Upper lobe of right lung (tissue), 1 donor: ENCODE data around the gene MYOCD. TPM values are rescaled to one million over a fixed set of nuclear protein-coding genes. Genes with fewer than 3 reads are reported as not detected.

Experiments used
- ATAC-seq: fragments of 200-7000 bp; cut with Tn5 transposase; one replicate; pipeline ENCODE4 v1.9.1; 2020; ENCODE audit warnings: mild to moderate bottlenecking, moderate library complexity
- DNase-seq: peaks from one replicate; pipeline ENCODE4 v3.0.0-alpha.2; 2020
- H3K27ac ChIP-seq: fragments of 200-600 bp; one replicate; pipeline ENCODE4 v1.8.0; 2022
- H3K27me3 ChIP-seq: fragments of 200-600 bp; one replicate; pipeline ENCODE4 v1.8.0; 2022; ENCODE audit warnings: mild to moderate bottlenecking
- H3K36me3 ChIP-seq: fragments of 200-600 bp; one replicate; pipeline ENCODE4 v1.8.0; 2022
- H3K4me1 ChIP-seq: fragments of 200-600 bp; one replicate; pipeline ENCODE4 v1.8.0; 2022
- H3K4me3 ChIP-seq: fragments of 200-600 bp; one replicate; pipeline ENCODE4 v1.8.0; 2022; ENCODE audit warnings: mild to moderate bottlenecking
- H3K9me3 ChIP-seq: fragments of 200-600 bp; one replicate; pipeline ENCODE4 v1.8.0; 2022
- intact Hi-C: fragments of 100-400 bp; cut with DNase I; formaldehyde crosslinking; loops from one replicate; pipeline ENCODE4 v1.11.0; 2022
- total RNA-seq: library from RNA; stranded (reverse); fragmentation: NEBNext Ultra II Directional; extraction: Animal tissue kit (Norgen Biotek cat#: 25700); gene quantifications from one replicate; pipeline ENCODE4 v1.2.1, GENCODE V29; 2021
- TF ChIP-seq, protein P1 (sequence below): fragments of 200-600 bp; IDR thresholded peaks from one replicate; pipeline ENCODE4 v1.8.0; 2022; ENCODE audit warnings: antibody characterized with exemption
- donor health status: DM: no; HTN: yes; CAD: no; lungs with severe emphysema.

MYOCD gene
- total RNA-seq, 1 donor from 2014 or later = 4.1 TPM

- Histone ChIP-seq H3K4me3 (peak within 1 kb of the TSS; percentile 62), H3K36me3 (no peaks in the 10 kb centered on the region), H3K27ac (peak within 1 kb of the TSS; percentile 55), H3K27me3 (peaks cover 7% of the 10 kb centered on the region), H3K4me1 (peaks cover 4% of the 10 kb centered on the region), H3K9me3 (no peaks in the 10 kb centered on the region)
- intact Hi-C loops = no loop called here
- TF ChIP-seq, protein P1, sequence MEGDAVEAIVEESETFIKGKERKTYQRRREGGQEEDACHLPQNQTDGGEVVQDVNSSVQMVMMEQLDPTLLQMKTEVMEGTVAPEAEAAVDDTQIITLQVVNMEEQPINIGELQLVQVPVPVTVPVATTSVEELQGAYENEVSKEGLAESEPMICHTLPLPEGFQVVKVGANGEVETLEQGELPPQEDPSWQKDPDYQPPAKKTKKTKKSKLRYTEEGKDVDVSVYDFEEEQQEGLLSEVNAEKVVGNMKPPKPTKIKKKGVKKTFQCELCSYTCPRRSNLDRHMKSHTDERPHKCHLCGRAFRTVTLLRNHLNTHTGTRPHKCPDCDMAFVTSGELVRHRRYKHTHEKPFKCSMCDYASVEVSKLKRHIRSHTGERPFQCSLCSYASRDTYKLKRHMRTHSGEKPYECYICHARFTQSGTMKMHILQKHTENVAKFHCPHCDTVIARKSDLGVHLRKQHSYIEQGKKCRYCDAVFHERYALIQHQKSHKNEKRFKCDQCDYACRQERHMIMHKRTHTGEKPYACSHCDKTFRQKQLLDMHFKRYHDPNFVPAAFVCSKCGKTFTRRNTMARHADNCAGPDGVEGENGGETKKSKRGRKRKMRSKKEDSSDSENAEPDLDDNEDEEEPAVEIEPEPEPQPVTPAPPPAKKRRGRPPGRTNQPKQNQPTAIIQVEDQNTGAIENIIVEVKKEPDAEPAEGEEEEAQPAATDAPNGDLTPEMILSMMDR = no peak
- peak; percentile 89 for ATAC-seq
- DNase-seq = peak; percentile 87
These were observed 124.0 kb downstream of the MYOCD start, which contains the start of gene ARHGAP44 for GRCh38 chr17:12789481-12790248. Gene ARHGAP44, plus strand, starts transcription at chr17:12789498. Its CDS starts 341 bp downstream, at chr17:12789839.

- TF ChIP-seq, protein P1 = no peak
- ATAC-seq = peak; percentile 80
These were observed 124.8 kb downstream of the MYOCD start for GRCh38 chr17:12790249-12791106.

DNA sequence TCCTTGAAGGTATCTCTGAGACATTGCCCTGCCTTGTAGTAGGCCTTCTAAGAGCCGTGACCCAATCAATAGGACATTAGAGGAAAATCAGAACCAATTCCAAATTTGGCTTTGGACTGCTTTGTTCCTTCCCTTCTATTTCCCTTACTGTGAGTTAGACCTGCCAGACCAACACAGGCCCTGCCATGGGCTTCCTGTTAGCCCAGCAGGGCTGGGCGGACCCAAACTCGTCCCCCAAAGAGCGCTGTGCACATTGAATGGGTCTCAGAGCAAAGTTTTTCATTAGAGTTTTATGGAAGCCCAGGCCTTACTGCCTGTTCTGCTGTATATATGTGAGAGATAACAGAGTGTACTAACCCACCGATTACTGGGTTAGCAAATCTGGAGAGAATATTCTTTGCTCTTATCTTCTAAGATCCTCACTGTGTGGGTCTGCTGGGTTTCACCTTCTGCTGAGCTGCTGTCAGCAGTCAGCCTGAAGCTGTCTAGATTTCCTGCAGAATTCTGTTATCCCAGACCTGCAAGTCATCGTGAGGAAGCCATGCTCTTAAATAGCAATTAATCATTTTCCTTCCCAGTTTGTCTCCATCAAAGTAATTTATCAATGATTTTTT is 129.3 kb downstream of the MYOCD start:
- peaks cover 7% of the 10 kb centered on the region for H3K9me3 ChIP-seq
- DNase-seq (no peak), ATAC-seq (no peak)
- no peak overlapping the region for H3K4me3 ChIP-seq
- intact Hi-C loops = no loop called here
- TF ChIP-seq, protein P1 = no peak
- no peaks in the 10 kb centered on the region for H3K4me1 ChIP-seq
- no peaks in the 10 kb centered on the region for H3K36me3 ChIP-seq
- H3K27ac ChIP-seq = no peak overlapping the region
- H3K27me3 ChIP-seq = peaks cover 3% of the 10 kb centered on the region

More at GRCh38 chr17:12790249-12791106, 124.8 kb downstream of the MYOCD start:
- H3K36me3 ChIP-seq = no peaks in the 10 kb centered on the region
- intact Hi-C loops = no loop called here
- no peak for DNase-seq
- peak overlapping the region; percentile 55 for H3K27ac ChIP-seq
- H3K4me1 ChIP-seq = peaks cover 4% of the 10 kb centered on the region
- H3K4me3 ChIP-seq = peak overlapping the region; percentile 62
- no peaks in the 10 kb centered on the region for H3K9me3 ChIP-seq
- H3K27me3 ChIP-seq = peaks cover 7% of the 10 kb centered on the region

GRCh38 chr17:12800855-12801365 is 135.2 kb downstream of the MYOCD start:
- Histone ChIP-seq H3K27me3 (no peaks in the 10 kb centered on the region), H3K36me3 (no peaks in the 10 kb centered on the region), H3K27ac (no peak overlapping the region), H3K9me3 (peaks cover 7% of the 10 kb centered on the region), H3K4me1 (peaks cover 5% of the 10 kb centered on the region), H3K4me3 (no peak overlapping the region)
- DNase-seq (no peak), ATAC-seq (no peak)
- TF ChIP-seq, protein P1 = no peak
- intact Hi-C loops = no loop called here

GRCh38 chr17:12806630-12807029 is 140.9 kb downstream of the MYOCD start:
- H3K9me3 ChIP-seq = peaks cover 7% of the 10 kb centered on the region

More at GRCh38 chr17:12806630-12807029, 140.9 kb downstream of the MYOCD start:
- Histone ChIP-seq H3K4me3 (no peak overlapping the region), H3K4me1 (no peaks in the 10 kb centered on the region), H3K27me3 (no peaks in the 10 kb centered on the region), H3K27ac (no peak overlapping the region), H3K36me3 (no peaks in the 10 kb centered on the region)
- DNase-seq = no peak
- TF ChIP-seq, protein P1 = no peak
- intact Hi-C loops = no loop called here
- no peak for ATAC-seq
